Transverse colon (tissue), 4 donors: ENCODE data around the gene MED15. TPM values are rescaled to one million over a fixed set of nuclear protein-coding genes. Genes with fewer than 3 reads are reported as not detected.

ENCODE experiments used
- DNase-seq: peaks from one replicate; pipeline ENCODE4 v3.0.0-alpha.2; 2019
- H3K27ac ChIP-seq, 4 donors: fragments of 200-600 bp; sonication (generic); 2 replicates each; pipeline ENCODE4 v1.5.1; 2016 to 2018; ENCODE audit warnings: inconsistent platforms in 4 of 4
- H3K27me3 ChIP-seq: fragments of 200-600 bp; sonication (generic); 2 replicates; pipeline ENCODE4 v1.5.1; 2017; ENCODE audit warnings: inconsistent platforms
- H3K36me3 ChIP-seq, 4 donors: fragments of 200-600 bp; sonication (generic); 2 replicates each; pipeline ENCODE4 v1.5.1; 2017 to 2019; ENCODE audit warnings: inconsistent platforms in 4 of 4
- H3K4me1 ChIP-seq, 4 donors: fragments of 200-600 bp; sonication (generic); 2 replicates each; pipeline ENCODE4 v1.5.1; 2017 to 2020; ENCODE audit warnings: inconsistent platforms in 4 of 4
- H3K4me3 ChIP-seq, 4 donors: fragments of 200-600 bp; sonication (generic); 1 replicate in 1 of 4; 2 replicates in 3 of 4; pipeline versions ENCODE4 v1.5.1 to v1.6.1; 2017 to 2019; ENCODE audit warnings: inconsistent platforms in 4 of 4
- H3K9me3 ChIP-seq, 2 donors: fragments of 200-600 bp; sonication (generic); 2 replicates each; pipeline ENCODE4 v1.5.1; 2017 to 2019; ENCODE audit warnings: inconsistent platforms in 2 of 2
- CTCF ChIP-seq, 5 experiments: fragments of 200-600 bp in 3 of 5; fragments of 450-650 bp in 2 of 5; sonication (generic) in 3 of 5; IDR thresholded peaks; 1 replicate in 2 of 5; 2 replicates in 3 of 5; pipeline ENCODE4 v1.5.1; 2016 to 2017; ENCODE audit warnings: antibody characterized with exemption in 5 of 5, inconsistent platforms in 3 of 5, mild to moderate bottlenecking in 2 of 5, moderate library complexity in 1 of 5
- EP300 ChIP-seq: sonication (generic); formaldehyde crosslinking; IDR thresholded peaks from one replicate; pipeline ENCODE4 v1.6.1; 2017; ENCODE audit warnings: antibody characterized with exemption, low read depth
- POLR2A ChIP-seq: fragments of 450-650 bp; IDR thresholded peaks from one replicate; pipeline ENCODE4 v1.6.1; 2016; ENCODE audit warnings: antibody characterized with exemption, mild to moderate bottlenecking, moderate library complexity
- POLR2AphosphoS5 ChIP-seq, 3 donors: sonication (generic); formaldehyde crosslinking; IDR thresholded peaks; one replicate each; pipeline ENCODE4 v1.6.1; 2016; ENCODE audit warnings: antibody characterized with exemption in 3 of 3
- WGBS, 2 donors: methylation state at CpG; one replicate each; pipeline ENCODE4 v1.1.5; 2018; ENCODE audit warnings: low coverage in 1 of 2; 5-methylcytosine and 5-hydroxymethylcytosine counted together
- in situ Hi-C, 4 donors: fragments of 200-750 bp; cut with MboI; loops; one replicate each; pipeline versions ENCODE4 v1.15.0 to v1.15.1; 2017; ENCODE audit warnings: low sequenced_read_pairs in 3 of 4, low pct_ligation_motif_present in 1 of 4, low pct_unique_long_range_greater_than_20kb in 1 of 4
- intact Hi-C: fragments of 100-400 bp; cut with DNase I; formaldehyde crosslinking; loops from one replicate; pipeline ENCODE4 v1.15.1; 2023; ENCODE audit warnings: low total_unique reads
- total RNA-seq, 4 donors: library from RNA; depleted of rRNA; stranded (reverse); fragments of >200 nt; gene quantifications; one replicate each; pipeline ENCODE4 v1.1.0, GENCODE V29; 2016

Gene MED15
- total RNA-seq, 4 donors from 2014 or later = 70.3 to 211 (median 116) TPM

- no peak overlapping the region for H3K4me3 ChIP-seq
- TF ChIP-seq POLR2A (no peak), POLR2AphosphoS5 (IDR thresholded peaks at IDR 0.05) (peak in 2 of 3 donors; percentile 18 to 28)
- in situ Hi-C loops = no loop called here
- peaks cover 0 to 63% (median 26%) of the 10 kb centered on the region in 4 donors for H3K36me3 ChIP-seq
- no peaks in the 10 kb centered on the region for H3K27me3 ChIP-seq
- peak overlapping the region; percentile 36 to 72 (median 64) for H3K27ac ChIP-seq
- H3K4me1 ChIP-seq = peaks cover 0 to 38% (median 21%) of the 10 kb centered on the region in 4 donors
- no peaks in the 10 kb centered on the region for H3K9me3 ChIP-seq
- 45 to 54% methylated on average over 5 to 17 of the region's 20 CpGs for WGBS, 2 donors
- intact Hi-C loops = no loop called here
- DNase-seq = peak; percentile 68
These were observed 61.9 kb downstream of the MED15 start for GRCh38 chr22:20569059-20570058.

GRCh38 chr22:20571078-20571503, 63.7 kb downstream of the MED15 start:
- Histone ChIP-seq H3K27me3 (no peaks in the 10 kb centered on the region), H3K36me3 (peaks cover 0 to 57% (median 27%) of the 10 kb centered on the region in 4 donors), H3K27ac (no peak overlapping the region), H3K9me3 (no peaks in the 10 kb centered on the region), H3K4me1 (peaks cover 0 to 38% (median 21%) of the 10 kb centered on the region in 4 donors), H3K4me3 (no peak overlapping the region)
- WGBS, 2 donors = 82% methylated on average over 6 of the region's 6 CpGs; no CpG with 5 or more reads in 1 of the 2 donors
- TF ChIP-seq EP300 (no peak), POLR2A (no peak), CTCF (IDR thresholded peaks at IDR 0.05) (no peak), POLR2AphosphoS5 (IDR thresholded peaks at IDR 0.05) (no peak)
- intact Hi-C loops (no loop called here), in situ Hi-C loops (no loop called here)
- DNase-seq = no peak

- intact Hi-C loops = no loop called here
- Histone ChIP-seq H3K4me1 (peaks cover 0 to 34% (median 18%) of the 10 kb centered on the region in 4 donors), H3K27ac (no peak overlapping the region), H3K36me3 (peaks cover 0 to 52% (median 24%) of the 10 kb centered on the region in 4 donors), H3K9me3 (no peaks in the 10 kb centered on the region), H3K27me3 (no peaks in the 10 kb centered on the region), H3K4me3 (no peak overlapping the region)
- in situ Hi-C loops = no loop called here
- DNase-seq = peak; percentile 45
- 72 to 100% methylated on average over 1 to 4 of the region's 4 CpGs for WGBS, 2 donors
- TF ChIP-seq POLR2A (no peak), POLR2AphosphoS5 (IDR thresholded peaks at IDR 0.05) (no peak), EP300 (no peak), CTCF (IDR thresholded peaks at IDR 0.05) (peak; percentile 46 to 74 (median 69))
These were observed 64.2 kb downstream of the MED15 start for GRCh38 chr22:20571531-20572007.

- TF ChIP-seq EP300 = no peak
- no peak for TF ChIP-seq CTCF (IDR thresholded peaks at IDR 0.05)
- no peak for TF ChIP-seq POLR2AphosphoS5 (IDR thresholded peaks at IDR 0.05)
- TF ChIP-seq POLR2A = no peak
- 94% methylated on average over 11 of the region's 11 CpGs; no CpG with 5 or more reads in 1 of the 2 donors for WGBS, 2 donors
- H3K9me3 ChIP-seq = no peaks in the 10 kb centered on the region
- H3K4me3 ChIP-seq = no peak overlapping the region
- intact Hi-C loops (no loop called here), in situ Hi-C loops (no loop called here)
- H3K27me3 ChIP-seq = no peaks in the 10 kb centered on the region
- DNase-seq = no peak
- peaks cover 0 to 33% (median 17%) of the 10 kb centered on the region in 4 donors for H3K4me1 ChIP-seq
- peaks cover 0 to 45% (median 22%) of the 10 kb centered on the region in 4 donors for H3K36me3 ChIP-seq
- no peak overlapping the region for H3K27ac ChIP-seq
These were observed 64.9 kb downstream of the MED15 start for GRCh38 chr22:20572132-20572802.
